Endodermal cell (in vitro differentiated cells): ENCODE data around the gene TXNDC12. TPM values are rescaled to one million over a fixed set of nuclear protein-coding genes. Genes with fewer than 3 reads are reported as not detected.

ENCODE experiments used
- DNase-seq: peaks from one replicate; pipeline ENCODE4 v3.0.0-alpha.2; 2017
- H3K27ac ChIP-seq: 2 replicates; pipeline ENCODE4 v1.5.1; 2013; ENCODE audit warnings: mild to moderate bottlenecking, low read depth, low read length, moderate library complexity
- H3K27me3 ChIP-seq: 2 replicates; pipeline ENCODE4 v1.6.1; 2013; ENCODE audit warnings: mild to moderate bottlenecking, low read length, moderate library complexity; ENCODE audit not compliant: insufficient read depth, control insufficient read depth, poor library complexity, severe bottlenecking
- H3K36me3 ChIP-seq: 2 replicates; pipeline ENCODE4 v1.7.0; 2013; ENCODE audit warnings: mild to moderate bottlenecking, low read length, moderate library complexity; ENCODE audit not compliant: control insufficient read depth, insufficient read depth
- H3K4me1 ChIP-seq: one replicate; pipeline ENCODE4 v1.7.0; 2013; ENCODE audit warnings: low read length; ENCODE audit not compliant: control insufficient read depth, insufficient read depth
- H3K4me3 ChIP-seq: 2 replicates; pipeline ENCODE4 v1.5.1; 2013; ENCODE audit warnings: mild to moderate bottlenecking, low read length, moderate library complexity
- H3K9ac ChIP-seq: 2 replicates; pipeline ENCODE4 v1.6.1; 2013; ENCODE audit warnings: mild to moderate bottlenecking, low read length, moderate library complexity; ENCODE audit not compliant: poor library complexity, severe bottlenecking; ENCODE audit errors: extremely low read depth
- H3K9me3 ChIP-seq: 2 replicates; pipeline ENCODE4 v1.6.1; 2013; ENCODE audit warnings: mild to moderate bottlenecking, low read length, moderate library complexity; ENCODE audit not compliant: control insufficient read depth
- H3K27ac Mint-ChIP-seq: 2 replicates; pipeline ENCODE4 v1.8.0; 2020; ENCODE audit warnings: mixed read lengths
- H3K27me3 Mint-ChIP-seq: 2 replicates; pipeline ENCODE4 v1.8.0; 2021; ENCODE audit warnings: mild to moderate bottlenecking, mixed read lengths; ENCODE audit not compliant: insufficient read depth
- H3K36me3 Mint-ChIP-seq: 2 replicates; pipeline ENCODE4 v1.8.0; 2020; ENCODE audit warnings: low read depth, mixed read lengths
- H3K4me1 Mint-ChIP-seq: 2 replicates; pipeline ENCODE4 v1.8.0; 2020; ENCODE audit warnings: mixed read lengths
- H3K4me3 Mint-ChIP-seq: 2 replicates; pipeline ENCODE4 v1.8.0; 2020; ENCODE audit warnings: mild to moderate bottlenecking, moderate library complexity, mixed read lengths
- H3K9me3 Mint-ChIP-seq: 2 replicates; pipeline ENCODE4 v1.8.0; 2020; ENCODE audit warnings: mild to moderate bottlenecking, mixed read lengths
- CTCF ChIP-seq: fragments of 200-600 bp; sonication (generic); conservative IDR thresholded peaks from 2 replicates; pipeline ENCODE4 v1.5.0; 2021; ENCODE audit warnings: antibody characterized with exemption, mild to moderate bottlenecking
- WGBS, 2 experiments: methylation state at CpG; one replicate each; pipeline versions ENCODE4 v1.1.5 to v1.1.7; 2013; ENCODE audit warnings: missing lambda C conversion rate in 2 of 2, mixed read lengths in 1 of 2; ENCODE audit not compliant: insufficient coverage in 1 of 2, insufficient read length in 1 of 2; 5-methylcytosine and 5-hydroxymethylcytosine counted together
- total RNA-seq, 2 donors: library from RNA; stranded (reverse); fragmentation: NEBNext Ultra II Directional in 1 of 2; extraction: Animal tissue kit (Norgen Biotek cat#: 25700) in 1 of 2; gene quantifications; 2 replicates in 1 of 2; 3 replicates in 1 of 2; pipeline ENCODE4 v1.2.1, GENCODE V29; 2021

TXNDC12 gene
- total RNA-seq, 2 donors from 2014 or later, result 77.2 to 99.6 TPM

- Mint-ChIP-seq H3K4me1 (peaks cover 20% of the 10 kb centered on the region), H3K36me3 (peaks cover 14% of the 10 kb centered on the region), H3K4me3 (peak within 1 kb of the TSS; percentile 78), H3K27ac (no peak within 1 kb of the TSS), H3K9me3 (no peaks in the 10 kb centered on the region), H3K27me3 (peaks cover 23% of the 10 kb centered on the region)
- H3K27me3 ChIP-seq, result peaks cover 10% of the 10 kb centered on the region
- H3K9me3 ChIP-seq, result no peaks in the 10 kb centered on the region
- no peak within 1 kb of the TSS for H3K27ac ChIP-seq
- H3K36me3 ChIP-seq, result peaks cover 9% of the 10 kb centered on the region
- WGBS, 2 experiments, result 0 to 3% methylated on average over 4 to 46 of the region's 46 CpGs
- TF ChIP-seq CTCF, result no peak
- peak; percentile 98 for DNase-seq
- peak within 1 kb of the TSS; percentile 86 for H3K4me3 ChIP-seq
- H3K9ac ChIP-seq, result peak within 1 kb of the TSS; percentile 34
- H3K4me1 ChIP-seq, result peaks cover 3% of the 10 kb centered on the region
Observed at GRCh38 chr1:51990478-51990965, 64.5 kb downstream of the TXNDC12 start, which contains the start of gene RAB3B. Gene RAB3B (minus strand): TSS chr1:51990700. CDS start chr1:51977117, 13,583 bp downstream.

DNA sequence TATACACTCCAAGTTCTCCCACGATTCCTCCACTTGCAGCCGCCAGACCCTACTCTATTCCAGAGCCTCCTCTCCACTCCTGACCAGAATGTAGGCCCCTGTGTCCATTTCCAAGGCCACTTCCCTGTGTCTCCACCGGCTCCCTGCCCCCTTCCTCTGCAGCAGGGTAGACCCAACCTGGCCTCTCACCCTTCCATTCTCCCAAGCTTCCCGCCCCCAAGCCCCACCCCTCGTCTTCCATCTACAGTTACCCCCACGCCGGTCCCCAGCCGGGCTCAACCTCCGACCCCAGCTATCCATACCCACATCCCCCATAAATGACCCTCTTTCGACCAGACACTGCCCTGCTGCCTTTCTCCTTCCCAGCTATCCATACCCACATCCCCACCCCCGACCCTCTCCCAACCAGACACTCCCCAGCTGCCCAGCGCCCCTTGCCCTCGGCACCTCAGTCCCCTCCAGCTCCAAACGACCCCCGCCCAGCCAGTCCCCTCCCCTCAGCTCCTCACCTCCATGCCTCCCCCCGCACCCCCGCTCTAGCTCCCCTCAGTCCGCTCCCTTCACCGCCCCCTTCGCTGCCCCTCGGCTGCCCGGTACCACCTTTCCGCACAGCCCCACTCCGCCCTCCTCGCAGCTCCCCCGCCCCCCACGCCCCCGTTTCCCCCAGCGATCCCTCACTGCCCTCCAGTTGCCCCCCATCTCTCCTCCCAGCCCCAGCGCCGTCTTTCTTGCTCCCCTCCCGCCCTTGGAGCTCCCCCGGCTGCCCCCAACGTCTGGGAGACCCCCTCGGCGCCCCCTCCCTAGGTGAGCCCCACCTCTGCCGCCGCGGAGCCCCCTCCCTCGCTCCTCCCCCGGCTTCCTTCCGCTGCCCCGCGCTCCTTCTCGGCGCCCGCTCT lies 65.2 kb downstream of the TXNDC12 start:
- Histone ChIP-seq H3K4me1 (peaks cover 3% of the 10 kb centered on the region), H3K9ac (peak overlapping the region; percentile 34), H3K4me3 (peak overlapping the region; percentile 86), H3K9me3 (no peaks in the 10 kb centered on the region), H3K27me3 (peaks cover 10% of the 10 kb centered on the region), H3K27ac (no peak overlapping the region), H3K36me3 (peaks cover 9% of the 10 kb centered on the region)
- no peak for TF ChIP-seq CTCF
- Mint-ChIP-seq H3K9me3 (no peaks in the 10 kb centered on the region), H3K4me3 (peak overlapping the region; percentile 78), H3K4me1 (peaks cover 20% of the 10 kb centered on the region), H3K27ac (no peak overlapping the region), H3K36me3 (peaks cover 18% of the 10 kb centered on the region), H3K27me3 (peaks cover 23% of the 10 kb centered on the region)
- peak; percentile 76 for DNase-seq
- WGBS, 2 experiments, result 3 to 23% methylated on average over 8 to 39 of the region's 47 CpGs

GRCh38 chr1:51988254-51988653 lies 66.7 kb downstream of the TXNDC12 start:
- Histone ChIP-seq H3K36me3 (peaks cover 13% of the 10 kb centered on the region), H3K4me1 (peaks cover 3% of the 10 kb centered on the region), H3K9me3 (no peaks in the 10 kb centered on the region), H3K4me3 (peak overlapping the region; percentile 86), H3K27ac (no peak overlapping the region), H3K27me3 (peaks cover 10% of the 10 kb centered on the region), H3K9ac (no peak overlapping the region)
- Mint-ChIP-seq H3K36me3 (peaks cover 25% of the 10 kb centered on the region), H3K27me3 (peaks cover 23% of the 10 kb centered on the region), H3K4me3 (peak overlapping the region; percentile 78), H3K4me1 (peaks cover 20% of the 10 kb centered on the region), H3K27ac (no peak overlapping the region), H3K9me3 (no peaks in the 10 kb centered on the region)
- DNase-seq, result no peak
- TF ChIP-seq CTCF, result no peak
